ENCODE results near the gene H2AZ1.

H2AZ1 gene

DNA sequence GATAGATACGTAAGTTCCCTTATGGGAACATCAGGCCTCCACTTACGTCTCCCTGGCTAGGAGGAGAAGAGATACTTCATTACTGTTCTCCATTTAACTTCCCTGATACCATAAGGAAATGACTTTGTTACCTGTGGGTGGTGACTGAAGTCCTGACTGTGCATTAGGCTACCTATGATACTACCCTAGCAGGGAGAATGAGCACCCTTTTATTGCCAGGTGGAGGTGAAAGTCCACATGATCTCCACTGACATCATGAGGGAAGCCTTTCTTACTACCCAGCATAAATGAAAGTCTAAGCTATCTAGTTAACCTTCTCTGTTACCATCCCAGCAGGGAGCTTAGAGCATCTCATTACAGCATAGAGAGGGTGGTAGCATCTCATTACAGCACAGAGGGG, 31.4 kb downstream of the H2AZ1 start:
- H3K9ac ChIP-seq (ENCODE audit: low read depth, low read length, poor library complexity) = no peak overlapping the region
- H3K4ac ChIP-seq (ENCODE audit: low read length) = no peak overlapping the region
- no peak overlapping the region for H3K18ac ChIP-seq (ENCODE audit: low read length)
- H4K8ac ChIP-seq (ENCODE audit: low read depth, low read length) = no peak overlapping the region
- no peak overlapping the region for H3K14ac ChIP-seq (ENCODE audit: low read length)
- peaks cover 2 to 80% of the 10 kb centered on the region in 2 donors for H3K36me3 ChIP-seq (replicated peaks in 1 of 2; ENCODE audit: control insufficient read depth in 2 of 2, insufficient read depth in 2 of 2, low read length in 2 of 2)
- no peaks in the 10 kb centered on the region for H3K4me1 ChIP-seq (ENCODE audit: control insufficient read depth in 2 of 2, insufficient read depth in 1 of 2, low read depth in 1 of 2, low read length in 2 of 2)
- no peaks in the 10 kb centered on the region for H3K79me1 ChIP-seq (ENCODE audit: low read depth, low read length)
- H2BK5ac ChIP-seq (ENCODE audit: low read length) = no peak overlapping the region
- no peak overlapping the region for H2AK5ac ChIP-seq (ENCODE audit: low read depth, low read length)
- H2BK12ac ChIP-seq (ENCODE audit: low read length) = no peak overlapping the region
- H3K4me2 ChIP-seq (ENCODE audit: insufficient read depth, low read length, poor library complexity, severe bottlenecking) = no peak overlapping the region
- H3K4me3 ChIP-seq (ENCODE audit: low read length in 2 of 2) = no peak overlapping the region
- H3K27me3 ChIP-seq (ENCODE audit: control insufficient read depth in 3 of 3, insufficient read depth in 3 of 3, low read depth in 1 of 3, low read length in 3 of 3) = no peaks in the 10 kb centered on the region
- H3K9me3 ChIP-seq (replicated peaks in 1 of 2; ENCODE audit: control insufficient read depth in 2 of 2, insufficient read depth in 1 of 2, low read depth in 1 of 2, low read length in 2 of 2) = peaks cover 0 to 10% of the 10 kb centered on the region in 2 donors
- no peak overlapping the region for H2BK120ac ChIP-seq (ENCODE audit: low read depth, low read length)
- no CpG with 5 or more reads among the region's 2 CpGs for WGBS, 2 donors (ENCODE audit: extremely low coverage in 2 of 2, insufficient read length in 2 of 2, insufficient replicate concordance in 1 of 2)
- DNase-seq (ENCODE audit: low spot score) = no peak
- H2BK15ac ChIP-seq (ENCODE audit: low read length) = no peak overlapping the region
- H3K23ac ChIP-seq (ENCODE audit: low read depth, low read length, poor library complexity) = no peak overlapping the region
- no peak overlapping the region for H2AFZ ChIP-seq (ENCODE audit: low read length)
- H3K27ac ChIP-seq (replicated peaks; ENCODE audit: low read length) = no peak overlapping the region
- no peak overlapping the region for H4K91ac ChIP-seq (ENCODE audit: low read depth, low read length, poor library complexity)

GRCh38 chr4:99917575-99917974, 32.5 kb downstream of the H2AZ1 start:
- Histone ChIP-seq H3K4me3 (ENCODE audit: low read length in 2 of 2) (no peak overlapping the region), H3K4me2 (ENCODE audit: insufficient read depth, low read length, poor library complexity, severe bottlenecking) (no peak overlapping the region), H3K9me3 (replicated peaks in 1 of 2; ENCODE audit: control insufficient read depth in 2 of 2, insufficient read depth in 1 of 2, low read depth in 1 of 2, low read length in 2 of 2) (peaks cover 0 to 10% of the 10 kb centered on the region in 2 donors), H2AK5ac (ENCODE audit: low read depth, low read length) (no peak overlapping the region), H3K18ac (ENCODE audit: low read length) (no peak overlapping the region), H2BK120ac (ENCODE audit: low read depth, low read length) (no peak overlapping the region), H3K79me1 (ENCODE audit: low read depth, low read length) (no peaks in the 10 kb centered on the region), H3K4me1 (ENCODE audit: control insufficient read depth in 2 of 2, insufficient read depth in 1 of 2, low read depth in 1 of 2, low read length in 2 of 2) (no peaks in the 10 kb centered on the region), H3K14ac (ENCODE audit: low read length) (no peak overlapping the region), H3K23ac (ENCODE audit: low read depth, low read length, poor library complexity) (no peak overlapping the region), H3K9ac (ENCODE audit: low read depth, low read length, poor library complexity) (no peak overlapping the region), H3K27me3 (ENCODE audit: control insufficient read depth in 3 of 3, insufficient read depth in 3 of 3, low read depth in 1 of 3, low read length in 3 of 3) (no peaks in the 10 kb centered on the region), H2BK12ac (ENCODE audit: low read length) (no peak overlapping the region), H4K91ac (ENCODE audit: low read depth, low read length, poor library complexity) (no peak overlapping the region), H2BK5ac (ENCODE audit: low read length) (no peak overlapping the region), H2AFZ (ENCODE audit: low read length) (no peak overlapping the region), H3K4ac (ENCODE audit: low read length) (no peak overlapping the region), H4K8ac (ENCODE audit: low read depth, low read length) (no peak overlapping the region), H2BK15ac (ENCODE audit: low read length) (no peak overlapping the region), H3K36me3 (replicated peaks in 1 of 2; ENCODE audit: control insufficient read depth in 2 of 2, insufficient read depth in 2 of 2, low read length in 2 of 2) (peaks cover 2 to 75% of the 10 kb centered on the region in 2 donors), H3K27ac (replicated peaks; ENCODE audit: low read length) (no peak overlapping the region)
- no peak for DNase-seq (ENCODE audit: low spot score)
- WGBS, 2 donors (ENCODE audit: extremely low coverage in 2 of 2, insufficient read length in 2 of 2, insufficient replicate concordance in 1 of 2) = no CpG with 5 or more reads among the region's 3 CpGs

DNA sequence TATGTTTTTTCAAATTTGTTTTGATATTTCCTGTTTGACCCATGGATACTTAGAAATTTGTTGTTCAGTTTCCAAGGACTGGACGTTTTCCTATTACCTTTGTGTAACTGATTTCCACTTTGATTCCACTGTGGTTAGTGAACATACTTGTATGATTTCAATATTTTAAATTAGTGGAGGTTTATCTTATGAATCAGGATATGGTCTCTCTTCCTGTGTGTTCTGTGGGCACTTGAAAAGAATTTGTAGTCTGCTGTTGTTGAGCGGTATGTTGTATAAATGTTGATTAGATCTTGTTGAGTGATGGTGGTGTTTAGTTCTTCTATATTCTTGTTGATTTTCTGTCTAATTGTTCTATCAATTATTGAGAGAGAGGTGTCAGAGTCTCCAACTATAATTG, 34.6 kb downstream of the H2AZ1 start:
- no peak overlapping the region for H2BK12ac ChIP-seq (ENCODE audit: low read length)
- H3K4me1 ChIP-seq (ENCODE audit: control insufficient read depth in 2 of 2, insufficient read depth in 1 of 2, low read depth in 1 of 2, low read length in 2 of 2) = no peaks in the 10 kb centered on the region
- no CpG with 5 or more reads among the region's 2 CpGs for WGBS, 2 donors (ENCODE audit: extremely low coverage in 2 of 2, insufficient read length in 2 of 2, insufficient replicate concordance in 1 of 2)

More for the DNA sequence above, 34.6 kb downstream of the H2AZ1 start:
- no peak overlapping the region for H3K9ac ChIP-seq (ENCODE audit: low read depth, low read length, poor library complexity)
- no peak overlapping the region for H3K23ac ChIP-seq (ENCODE audit: low read depth, low read length, poor library complexity)
- no peak overlapping the region for H3K18ac ChIP-seq (ENCODE audit: low read length)
- H3K79me1 ChIP-seq (ENCODE audit: low read depth, low read length) = no peaks in the 10 kb centered on the region
- H4K8ac ChIP-seq (ENCODE audit: low read depth, low read length) = no peak overlapping the region
- no peak overlapping the region for H2BK15ac ChIP-seq (ENCODE audit: low read length)
- H2AK5ac ChIP-seq (ENCODE audit: low read depth, low read length) = no peak overlapping the region
- no peak overlapping the region for H3K27ac ChIP-seq (replicated peaks; ENCODE audit: low read length)
- H3K36me3 ChIP-seq (replicated peaks in 1 of 2; ENCODE audit: control insufficient read depth in 2 of 2, insufficient read depth in 2 of 2, low read length in 2 of 2) = peaks cover 2 to 58% of the 10 kb centered on the region in 2 donors
- no peak overlapping the region for H3K14ac ChIP-seq (ENCODE audit: low read length)
- DNase-seq (ENCODE audit: low spot score) = no peak
- no peak overlapping the region for H3K4me3 ChIP-seq (ENCODE audit: low read length in 2 of 2)
- H2BK5ac ChIP-seq (ENCODE audit: low read length) = no peak overlapping the region
- no peaks in the 10 kb centered on the region for H3K27me3 ChIP-seq (ENCODE audit: control insufficient read depth in 3 of 3, insufficient read depth in 3 of 3, low read depth in 1 of 3, low read length in 3 of 3)
- H4K91ac ChIP-seq (ENCODE audit: low read depth, low read length, poor library complexity) = no peak overlapping the region
- no peak overlapping the region for H2BK120ac ChIP-seq (ENCODE audit: low read depth, low read length)
- peaks cover 0 to 10% of the 10 kb centered on the region in 2 donors for H3K9me3 ChIP-seq (replicated peaks in 1 of 2; ENCODE audit: control insufficient read depth in 2 of 2, insufficient read depth in 1 of 2, low read depth in 1 of 2, low read length in 2 of 2)
- no peak overlapping the region for H3K4ac ChIP-seq (ENCODE audit: low read length)
- no peak overlapping the region for H3K4me2 ChIP-seq (ENCODE audit: insufficient read depth, low read length, poor library complexity, severe bottlenecking)
- no peak overlapping the region for H2AFZ ChIP-seq (ENCODE audit: low read length)

Data from neuronal stem cell (in vitro differentiated cells).